ENCODE data around the gene GPRC5C. TPM values are rescaled to one million over a fixed set of nuclear protein-coding genes. Genes with fewer than 3 reads are reported as not detected.

The GPRC5C gene
- total RNA-seq, 1 experiment from 2014 or later, result 15.5 TPM

DNA sequence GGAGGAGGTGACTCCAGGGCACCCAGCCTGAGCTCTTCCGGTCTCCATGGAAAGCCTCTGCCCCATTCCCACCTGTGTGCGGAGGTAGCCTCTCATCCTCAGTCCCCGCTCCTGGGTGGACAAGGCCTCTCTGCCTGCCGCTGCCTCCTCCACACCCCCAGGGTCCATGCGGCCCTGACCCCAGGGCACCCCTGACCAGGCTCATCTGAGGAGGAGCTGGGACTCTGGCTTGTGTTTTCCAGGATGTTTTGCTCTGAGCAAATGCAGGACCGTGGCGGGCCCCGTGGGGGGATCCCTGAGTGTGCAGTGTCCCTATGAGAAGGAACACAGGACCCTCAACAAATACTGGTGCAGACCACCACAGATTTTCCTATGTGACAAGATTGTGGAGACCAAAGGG is 41.4 kb downstream of the GPRC5C start:
- H3K4me1 ChIP-seq (ENCODE audit: insufficient read depth, low read length), result no peaks in the 10 kb centered on the region
- no peak overlapping the region for H2BK120ac ChIP-seq (ENCODE audit: low read depth, low read length, poor library complexity, severe bottlenecking)
- no CpG with 5 or more reads among the region's 8 CpGs for WGBS (ENCODE audit: extremely low coverage, insufficient read length, low lambda C conversion rate)
- H4K5ac ChIP-seq (ENCODE audit: insufficient read length, low read depth, low read length), result no peak overlapping the region
- no peaks in the 10 kb centered on the region for H3K79me1 ChIP-seq (ENCODE audit: insufficient read depth, low read depth, low read length, poor library complexity, severe bottlenecking)
- H3K18ac ChIP-seq (ENCODE audit: insufficient read length, low read depth, low read length), result no peak overlapping the region
- Mint-ChIP-seq H3K36me3 (ENCODE audit: insufficient read depth in 1 of 3, low read depth in 3 of 3) (peaks cover 2 to 5% (median 3%) of the 10 kb centered on the region in 3 experiments; a peak in 6 of 7 replicates), H3K4me1 (peaks cover 4 to 6% of the 10 kb centered on the region in 2 experiments), H3K27me3 (ENCODE audit: low read depth) (peaks cover 25% of the 10 kb centered on the region), H3K4me3 (no peak overlapping the region), H3K27ac (no peak overlapping the region; a peak in 1 of 7 replicates), H3K9me3 (peaks cover 18 to 22% of the 10 kb centered on the region in 2 experiments)
- H3K14ac ChIP-seq (ENCODE audit: insufficient read depth, low read length), result no peak overlapping the region
- TF ChIP-seq, protein P1, sequence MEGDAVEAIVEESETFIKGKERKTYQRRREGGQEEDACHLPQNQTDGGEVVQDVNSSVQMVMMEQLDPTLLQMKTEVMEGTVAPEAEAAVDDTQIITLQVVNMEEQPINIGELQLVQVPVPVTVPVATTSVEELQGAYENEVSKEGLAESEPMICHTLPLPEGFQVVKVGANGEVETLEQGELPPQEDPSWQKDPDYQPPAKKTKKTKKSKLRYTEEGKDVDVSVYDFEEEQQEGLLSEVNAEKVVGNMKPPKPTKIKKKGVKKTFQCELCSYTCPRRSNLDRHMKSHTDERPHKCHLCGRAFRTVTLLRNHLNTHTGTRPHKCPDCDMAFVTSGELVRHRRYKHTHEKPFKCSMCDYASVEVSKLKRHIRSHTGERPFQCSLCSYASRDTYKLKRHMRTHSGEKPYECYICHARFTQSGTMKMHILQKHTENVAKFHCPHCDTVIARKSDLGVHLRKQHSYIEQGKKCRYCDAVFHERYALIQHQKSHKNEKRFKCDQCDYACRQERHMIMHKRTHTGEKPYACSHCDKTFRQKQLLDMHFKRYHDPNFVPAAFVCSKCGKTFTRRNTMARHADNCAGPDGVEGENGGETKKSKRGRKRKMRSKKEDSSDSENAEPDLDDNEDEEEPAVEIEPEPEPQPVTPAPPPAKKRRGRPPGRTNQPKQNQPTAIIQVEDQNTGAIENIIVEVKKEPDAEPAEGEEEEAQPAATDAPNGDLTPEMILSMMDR (conservative IDR thresholded peaks at IDR 0.05), result no peak
- no peak overlapping the region for H3K4me2 ChIP-seq (ENCODE audit: insufficient read depth, insufficient read length, low read length)
- no peak overlapping the region for H3K56ac ChIP-seq (ENCODE audit: insufficient read length, low read depth, low read length)
- no peak overlapping the region for H2AFZ ChIP-seq (ENCODE audit: low read length)
- H2AK5ac ChIP-seq (ENCODE audit: insufficient read length, low read length), result no peak overlapping the region
- H4K20me1 ChIP-seq (ENCODE audit: control insufficient read depth, insufficient read depth, insufficient read length), result no peaks in the 10 kb centered on the region
- no peak overlapping the region for H3K9ac ChIP-seq (ENCODE audit: extremely low read depth, insufficient read length, low read length)
- no peak overlapping the region for H2BK5ac ChIP-seq (ENCODE audit: insufficient read length, low read length)
- no peaks in the 10 kb centered on the region for H3K79me2 ChIP-seq (ENCODE audit: insufficient read depth, low read length)
- H3K23ac ChIP-seq (ENCODE audit: insufficient read length, low read depth, low read length), result no peak overlapping the region
- H4K91ac ChIP-seq (ENCODE audit: insufficient read length, low read depth, low read length), result no peak overlapping the region
- no peak for DNase-seq
- H2BK12ac ChIP-seq (ENCODE audit: insufficient read length, low read depth, low read length), result no peak overlapping the region
- no peaks in the 10 kb centered on the region for H3K9me3 ChIP-seq (ENCODE audit: control insufficient read depth, low read depth, low read length)
- no peak overlapping the region for H4K8ac ChIP-seq (replicated peaks; ENCODE audit: insufficient read length, low read depth, low read length)
- H2BK15ac ChIP-seq (ENCODE audit: low read depth, low read length), result no peak overlapping the region
- no peak overlapping the region for H3K27ac ChIP-seq (ENCODE audit: insufficient read length, low read depth, low read length)
- H3T11ph ChIP-seq (ENCODE audit: low read length), result no peak overlapping the region
- H2BK20ac ChIP-seq (ENCODE audit: low read depth, low read length, poor library complexity, severe bottlenecking), result no peak overlapping the region
- peaks cover 4% of the 10 kb centered on the region for H3K23me2 ChIP-seq (ENCODE audit: insufficient read length, low read depth, low read length, poor library complexity, severe bottlenecking)
- H3K4ac ChIP-seq (ENCODE audit: low read depth, low read length), result no peak overlapping the region
- H3K27me3 ChIP-seq (ENCODE audit: insufficient read depth, low read length), result no peaks in the 10 kb centered on the region

All from H9 (cell line).